ENCODE data around the gene ATP6V0A1. TPM values are rescaled to one million over a fixed set of nuclear protein-coding genes. Genes with fewer than 3 reads are reported as not detected.

ATP6V0A1 gene
- total RNA-seq, 1 experiment from 2014 or later, result 55.2 TPM

GRCh38 chr17:42509409-42509808 lies 50.7 kb downstream of the ATP6V0A1 start:
- ATAC-seq, result no peak
- Mint-ChIP-seq H3K27me3 (ENCODE audit: low read depth) (no peaks in the 10 kb centered on the region; the same call in 1 of the 2 replicates), H3K9me3 (no peaks in the 10 kb centered on the region), H3K36me3 (peaks cover 18% of the 10 kb centered on the region), H3K4me3 (no peak overlapping the region), H3K4me1 (no peaks in the 10 kb centered on the region), H3K27ac (no peak overlapping the region)
- ChIA-PET CTCF (interaction anchor here (1.7 to 5.9 kb wide), 3 partner anchors 8 to 18 kb away, joined by 4 to 38 read pairs (median 34); no protein-coding TSS in a partner anchor), POLR2A (no interaction called here)
- TF ChIP-seq MYBL2 (CRISPR knock-in tag; IDR thresholded peaks at IDR 0.05) (no peak), EMX1 (CRISPR knock-in tag; IDR thresholded peaks at IDR 0.05) (no peak), E2F5 (CRISPR knock-in tag; IDR thresholded peaks at IDR 0.05) (no peak), JUN (CRISPR knock-in tag; IDR thresholded peaks at IDR 0.05) (no peak), ZNF263 (CRISPR knock-in tag; IDR thresholded peaks at IDR 0.05; ENCODE audit: low read depth) (no peak), RORB (CRISPR knock-in tag; IDR thresholded peaks at IDR 0.05) (no peak), IRF1 (CRISPR knock-in tag; IDR thresholded peaks at IDR 0.05) (no peak), NR1H2 (CRISPR knock-in tag; IDR thresholded peaks at IDR 0.05) (no peak), SMAD4 (CRISPR knock-in tag; IDR thresholded peaks at IDR 0.05) (no peak), ESRRA (CRISPR knock-in tag; IDR thresholded peaks at IDR 0.05; ENCODE audit: borderline replicate concordance) (no peak)
- TF ChIP-seq, protein P1, sequence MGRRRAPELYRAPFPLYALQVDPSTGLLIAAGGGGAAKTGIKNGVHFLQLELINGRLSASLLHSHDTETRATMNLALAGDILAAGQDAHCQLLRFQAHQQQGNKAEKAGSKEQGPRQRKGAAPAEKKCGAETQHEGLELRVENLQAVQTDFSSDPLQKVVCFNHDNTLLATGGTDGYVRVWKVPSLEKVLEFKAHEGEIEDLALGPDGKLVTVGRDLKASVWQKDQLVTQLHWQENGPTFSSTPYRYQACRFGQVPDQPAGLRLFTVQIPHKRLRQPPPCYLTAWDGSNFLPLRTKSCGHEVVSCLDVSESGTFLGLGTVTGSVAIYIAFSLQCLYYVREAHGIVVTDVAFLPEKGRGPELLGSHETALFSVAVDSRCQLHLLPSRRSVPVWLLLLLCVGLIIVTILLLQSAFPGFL (CRISPR knock-in tag; IDR thresholded peaks at IDR 0.05; ENCODE audit: borderline replicate concordance), result no peak
- TF ChIP-seq, protein P2, sequence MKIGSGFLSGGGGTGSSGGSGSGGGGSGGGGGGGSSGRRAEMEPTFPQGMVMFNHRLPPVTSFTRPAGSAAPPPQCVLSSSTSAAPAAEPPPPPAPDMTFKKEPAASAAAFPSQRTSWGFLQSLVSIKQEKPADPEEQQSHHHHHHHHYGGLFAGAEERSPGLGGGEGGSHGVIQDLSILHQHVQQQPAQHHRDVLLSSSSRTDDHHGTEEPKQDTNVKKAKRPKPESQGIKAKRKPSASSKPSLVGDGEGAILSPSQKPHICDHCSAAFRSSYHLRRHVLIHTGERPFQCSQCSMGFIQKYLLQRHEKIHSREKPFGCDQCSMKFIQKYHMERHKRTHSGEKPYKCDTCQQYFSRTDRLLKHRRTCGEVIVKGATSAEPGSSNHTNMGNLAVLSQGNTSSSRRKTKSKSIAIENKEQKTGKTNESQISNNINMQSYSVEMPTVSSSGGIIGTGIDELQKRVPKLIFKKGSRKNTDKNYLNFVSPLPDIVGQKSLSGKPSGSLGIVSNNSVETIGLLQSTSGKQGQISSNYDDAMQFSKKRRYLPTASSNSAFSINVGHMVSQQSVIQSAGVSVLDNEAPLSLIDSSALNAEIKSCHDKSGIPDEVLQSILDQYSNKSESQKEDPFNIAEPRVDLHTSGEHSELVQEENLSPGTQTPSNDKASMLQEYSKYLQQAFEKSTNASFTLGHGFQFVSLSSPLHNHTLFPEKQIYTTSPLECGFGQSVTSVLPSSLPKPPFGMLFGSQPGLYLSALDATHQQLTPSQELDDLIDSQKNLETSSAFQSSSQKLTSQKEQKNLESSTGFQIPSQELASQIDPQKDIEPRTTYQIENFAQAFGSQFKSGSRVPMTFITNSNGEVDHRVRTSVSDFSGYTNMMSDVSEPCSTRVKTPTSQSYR (CRISPR knock-in tag; IDR thresholded peaks at IDR 0.05), result no peak
- TF ChIP-seq, protein P3, sequence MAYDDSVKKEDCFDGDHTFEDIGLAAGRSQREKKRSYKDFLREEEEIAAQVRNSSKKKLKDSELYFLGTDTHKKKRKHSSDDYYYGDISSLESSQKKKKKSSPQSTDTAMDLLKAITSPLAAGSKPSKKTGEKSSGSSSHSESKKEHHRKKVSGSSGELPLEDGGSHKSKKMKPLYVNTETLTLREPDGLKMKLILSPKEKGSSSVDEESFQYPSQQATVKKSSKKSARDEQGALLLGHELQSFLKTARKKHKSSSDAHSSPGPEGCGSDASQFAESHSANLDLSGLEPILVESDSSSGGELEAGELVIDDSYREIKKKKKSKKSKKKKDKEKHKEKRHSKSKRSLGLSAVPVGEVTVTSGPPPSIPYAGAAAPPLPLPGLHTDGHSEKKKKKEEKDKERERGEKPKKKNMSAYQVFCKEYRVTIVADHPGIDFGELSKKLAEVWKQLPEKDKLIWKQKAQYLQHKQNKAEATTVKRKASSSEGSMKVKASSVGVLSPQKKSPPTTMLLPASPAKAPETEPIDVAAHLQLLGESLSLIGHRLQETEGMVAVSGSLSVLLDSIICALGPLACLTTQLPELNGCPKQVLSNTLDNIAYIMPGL (CRISPR knock-in tag; IDR thresholded peaks at IDR 0.05), result no peak
- DNase-seq (ENCODE audit: low spot score), result no peak

DNA sequence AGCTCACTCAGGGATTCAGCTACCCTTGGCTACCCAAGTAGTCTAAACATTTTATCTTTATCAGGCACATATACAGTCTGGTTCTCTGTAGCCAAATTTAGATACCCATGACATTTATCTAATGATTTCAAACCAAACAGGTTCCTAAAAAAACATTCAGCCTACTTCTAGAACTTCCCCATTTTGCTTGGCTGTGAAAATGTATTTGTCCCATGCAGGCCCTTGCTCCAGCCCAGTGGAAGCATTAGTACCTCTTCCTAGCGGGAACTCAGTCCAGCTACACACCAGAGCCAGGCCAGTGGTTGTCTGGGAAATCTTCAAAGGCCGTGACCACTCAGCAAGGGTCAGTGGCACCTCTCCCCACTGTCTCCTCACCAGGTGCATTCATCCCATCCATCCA lies 51.2 kb downstream of the ATP6V0A1 start:
- H3K36me3 Mint-ChIP-seq, result peaks cover 17% of the 10 kb centered on the region
- POLR2A ChIA-PET, result no interaction called here
- no peak for ATAC-seq

More for the DNA sequence above, 51.2 kb downstream of the ATP6V0A1 start:
- Mint-ChIP-seq H3K27ac (no peak overlapping the region), H3K27me3 (ENCODE audit: low read depth) (no peaks in the 10 kb centered on the region; the same call in 1 of the 2 replicates), H3K4me1 (no peaks in the 10 kb centered on the region), H3K9me3 (no peaks in the 10 kb centered on the region), H3K4me3 (no peak overlapping the region)
- DNase-seq (ENCODE audit: low spot score), result no peak
- TF ChIP-seq, protein P2 (CRISPR knock-in tag; IDR thresholded peaks at IDR 0.05), result no peak
- TF ChIP-seq KAT7 (CRISPR knock-in tag; IDR thresholded peaks at IDR 0.05; ENCODE audit: borderline replicate concordance), result no peak
- TF ChIP-seq HMGA2 (CRISPR knock-in tag; IDR thresholded peaks at IDR 0.05), result no peak
- TF ChIP-seq, protein P4, sequence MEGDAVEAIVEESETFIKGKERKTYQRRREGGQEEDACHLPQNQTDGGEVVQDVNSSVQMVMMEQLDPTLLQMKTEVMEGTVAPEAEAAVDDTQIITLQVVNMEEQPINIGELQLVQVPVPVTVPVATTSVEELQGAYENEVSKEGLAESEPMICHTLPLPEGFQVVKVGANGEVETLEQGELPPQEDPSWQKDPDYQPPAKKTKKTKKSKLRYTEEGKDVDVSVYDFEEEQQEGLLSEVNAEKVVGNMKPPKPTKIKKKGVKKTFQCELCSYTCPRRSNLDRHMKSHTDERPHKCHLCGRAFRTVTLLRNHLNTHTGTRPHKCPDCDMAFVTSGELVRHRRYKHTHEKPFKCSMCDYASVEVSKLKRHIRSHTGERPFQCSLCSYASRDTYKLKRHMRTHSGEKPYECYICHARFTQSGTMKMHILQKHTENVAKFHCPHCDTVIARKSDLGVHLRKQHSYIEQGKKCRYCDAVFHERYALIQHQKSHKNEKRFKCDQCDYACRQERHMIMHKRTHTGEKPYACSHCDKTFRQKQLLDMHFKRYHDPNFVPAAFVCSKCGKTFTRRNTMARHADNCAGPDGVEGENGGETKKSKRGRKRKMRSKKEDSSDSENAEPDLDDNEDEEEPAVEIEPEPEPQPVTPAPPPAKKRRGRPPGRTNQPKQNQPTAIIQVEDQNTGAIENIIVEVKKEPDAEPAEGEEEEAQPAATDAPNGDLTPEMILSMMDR (IDR thresholded peaks at IDR 0.05), result no peak
- TF ChIP-seq PRRX2 (CRISPR knock-in tag; IDR thresholded peaks at IDR 0.05), result no peak
- no peak for TF ChIP-seq TEAD4 (CRISPR knock-in tag; IDR thresholded peaks at IDR 0.05)
- TF ChIP-seq ZNF317 (CRISPR knock-in tag; IDR thresholded peaks at IDR 0.05; ENCODE audit: borderline replicate concordance, low read depth), result no peak
- no peak for TF ChIP-seq FOXJ3 (CRISPR knock-in tag; IDR thresholded peaks at IDR 0.05; ENCODE audit: borderline replicate concordance)
- no peak for TF ChIP-seq ZNF219 (CRISPR knock-in tag; IDR thresholded peaks at IDR 0.05; ENCODE audit: borderline replicate concordance)
- no peak for TF ChIP-seq TCF7 (CRISPR knock-in tag; IDR thresholded peaks at IDR 0.05; ENCODE audit: low read depth)
- TF ChIP-seq GABPB1 (CRISPR knock-in tag; IDR thresholded peaks at IDR 0.05), result no peak
- no peak for TF ChIP-seq CREB1 (CRISPR knock-in tag; IDR thresholded peaks at IDR 0.05)
- no peak for TF ChIP-seq MXD4 (CRISPR knock-in tag; IDR thresholded peaks at IDR 0.05; ENCODE audit: borderline replicate concordance)
- CTCF ChIA-PET, result interaction anchor here (1.7 to 5.9 kb wide), 3 partner anchors 8 to 17 kb away, joined by 4 to 38 read pairs (median 34); no protein-coding TSS in a partner anchor
